ENCODE data around the gene CCDC57. TPM values are rescaled to one million over a fixed set of nuclear protein-coding genes. Genes with fewer than 3 reads are reported as not detected.
A peak's percentile ranks its signal among the peaks of the same experiment; 100 is the strongest.

Gene CCDC57
- total RNA-seq, 3 donors from 2014 or later, result 48.9 to 64.6 (median 60.5) TPM

GRCh38 chr17:82058230-82058854, 154.3 kb downstream of the CCDC57 start:
- no peak for ATAC-seq

GRCh38 chr17:82056729-82057621, 155.7 kb downstream of the CCDC57 start:
- Mint-ChIP-seq H3K36me3 (ENCODE audit: insufficient read depth) (peaks cover 7% of the 10 kb centered on the region), H3K4me1 (ENCODE audit: low read depth) (peaks cover 2% of the 10 kb centered on the region), H3K9me3 (no peaks in the 10 kb centered on the region), H3K27me3 (ENCODE audit: low read depth) (no peaks in the 10 kb centered on the region), H3K4me3 (no peak overlapping the region)
- DNase-seq (no peak), ATAC-seq (no peak)

More at GRCh38 chr17:82058230-82058854, 154.3 kb downstream of the CCDC57 start:
- Mint-ChIP-seq H3K9me3 (no peaks in the 10 kb centered on the region), H3K27me3 (ENCODE audit: low read depth) (no peaks in the 10 kb centered on the region), H3K36me3 (ENCODE audit: insufficient read depth) (peaks cover 7% of the 10 kb centered on the region), H3K4me3 (no peak overlapping the region), H3K4me1 (ENCODE audit: low read depth) (peaks cover 2% of the 10 kb centered on the region)
- no peak for DNase-seq

- Mint-ChIP-seq H3K36me3 (ENCODE audit: insufficient read depth) (peaks cover 7% of the 10 kb centered on the region), H3K4me3 (no peak overlapping the region), H3K9me3 (no peaks in the 10 kb centered on the region), H3K27me3 (ENCODE audit: low read depth) (no peaks in the 10 kb centered on the region), H3K4me1 (ENCODE audit: low read depth) (peaks cover 2% of the 10 kb centered on the region)
- DNase-seq (no peak), ATAC-seq (no peak)
These were observed 156.5 kb downstream of the CCDC57 start for GRCh38 chr17:82055965-82056728.

- no peak for DNase-seq
- H3K4me3 Mint-ChIP-seq, result no peak overlapping the region
- H3K36me3 Mint-ChIP-seq (ENCODE audit: insufficient read depth), result peaks cover 7% of the 10 kb centered on the region
- no peaks in the 10 kb centered on the region for H3K27me3 Mint-ChIP-seq (ENCODE audit: low read depth)
- peaks cover 8% of the 10 kb centered on the region for H3K4me1 Mint-ChIP-seq (ENCODE audit: low read depth)
- ATAC-seq, result no peak
- H3K9me3 Mint-ChIP-seq, result no peaks in the 10 kb centered on the region
These were observed 157.3 kb downstream of the CCDC57 start for GRCh38 chr17:82055023-82055964.

- ATAC-seq (no peak), DNase-seq (no peak)
- H3K4me1 Mint-ChIP-seq (ENCODE audit: low read depth), result peaks cover 12% of the 10 kb centered on the region
- no peaks in the 10 kb centered on the region for H3K9me3 Mint-ChIP-seq
- H3K27me3 Mint-ChIP-seq (ENCODE audit: low read depth), result no peaks in the 10 kb centered on the region
- peaks cover 4% of the 10 kb centered on the region for H3K36me3 Mint-ChIP-seq (ENCODE audit: insufficient read depth)
- H3K4me3 Mint-ChIP-seq, result peak overlapping the region; percentile 58
These were observed 158.2 kb downstream of the CCDC57 start for GRCh38 chr17:82054351-82055022.

- no peaks in the 10 kb centered on the region for H3K27me3 Mint-ChIP-seq (ENCODE audit: low read depth)
- no peaks in the 10 kb centered on the region for H3K9me3 Mint-ChIP-seq
- H3K4me1 Mint-ChIP-seq (ENCODE audit: low read depth), result peaks cover 12% of the 10 kb centered on the region
- H3K4me3 Mint-ChIP-seq, result peak overlapping the region; percentile 86
- no peak for ATAC-seq
- no peak for DNase-seq
- H3K36me3 Mint-ChIP-seq (ENCODE audit: insufficient read depth), result peaks cover 4% of the 10 kb centered on the region
These were observed 158.9 kb downstream of the CCDC57 start for GRCh38 chr17:82053556-82054263.

- Mint-ChIP-seq H3K4me3 (peak overlapping the region; percentile 86), H3K9me3 (no peaks in the 10 kb centered on the region), H3K4me1 (ENCODE audit: low read depth) (peaks cover 12% of the 10 kb centered on the region), H3K27me3 (ENCODE audit: low read depth) (no peaks in the 10 kb centered on the region), H3K36me3 (ENCODE audit: insufficient read depth) (peaks cover 4% of the 10 kb centered on the region)
- no peak for DNase-seq
- ATAC-seq, result no peak
These were observed 159.5 kb downstream of the CCDC57 start for GRCh38 chr17:82053130-82053529.

- H3K27me3 Mint-ChIP-seq (ENCODE audit: low read depth), result no peaks in the 10 kb centered on the region
- H3K9me3 Mint-ChIP-seq, result no peaks in the 10 kb centered on the region
- H3K36me3 Mint-ChIP-seq (ENCODE audit: insufficient read depth), result peaks cover 1% of the 10 kb centered on the region
- peak overlapping the region; percentile 86 for H3K4me3 Mint-ChIP-seq
- DNase-seq (no peak), ATAC-seq (no peak)
- H3K4me1 Mint-ChIP-seq (ENCODE audit: low read depth), result peaks cover 12% of the 10 kb centered on the region
These were observed 160.0 kb downstream of the CCDC57 start for GRCh38 chr17:82052638-82053059.

- ATAC-seq (peak; percentile 91), DNase-seq (peak; percentile 81)
- Mint-ChIP-seq H3K9me3 (no peaks in the 10 kb centered on the region), H3K36me3 (ENCODE audit: insufficient read depth) (peaks cover 6% of the 10 kb centered on the region), H3K4me3 (peak within 1 kb of the TSS; percentile 86), H3K4me1 (ENCODE audit: low read depth) (peaks cover 12% of the 10 kb centered on the region), H3K27me3 (ENCODE audit: low read depth) (no peaks in the 10 kb centered on the region)
These were observed 160.6 kb downstream of the CCDC57 start, which contains the start of the genes GPS1 and RFNG for GRCh38 chr17:82051776-82052637. Gene GPS1 (plus strand): TSS chr17:82051898. CDS start chr17:82051932, 34 bp downstream. Gene RFNG (minus strand): TSS chr17:82051811. CDS start chr17:82051766, 45 bp downstream.
